Activated CD4-positive, CD25-positive, alpha-beta regulatory T cell treated with anti-CD3 and anti-CD28 coated beads, Interleukin-2, amount 50 U/mL, for 24 hours (primary cell): ENCODE results near the gene MYMK.

ENCODE experiments used
- ATAC-seq, 2 donors: fragments of 150-1000 bp; cut with Tn5 transposase; one replicate each; pipeline ENCODE4 v1.10.0; 2021; ENCODE audit warnings: mild to moderate bottlenecking in 1 of 2, moderate library complexity in 1 of 2

Gene MYMK

GRCh38 chr9:133534346-133535291 lies 9.9 kb upstream of the MYMK start, which contains the start of gene ADAMTSL2:
Gene ADAMTSL2, plus strand, starts transcription at chr9:133534704. Its CDS starts 2,009 bp downstream, at chr9:133536713.
- peak; percentile 36 to 49 for ATAC-seq

- no peak for ATAC-seq
Measured at GRCh38 chr9:133533857-133534256, 9.1 kb upstream of the MYMK start.

GRCh38 chr9:133532937-133533668 lies 8.3 kb upstream of the MYMK start:
- peak in 1 of 2 donors; percentile 39 for ATAC-seq

GRCh38 chr9:133531293-133531692 lies 6.5 kb upstream of the MYMK start:
- no peak for ATAC-seq

GRCh38 chr9:133529874-133530273 lies 5.1 kb upstream of the MYMK start:
- no peak for ATAC-seq

- ATAC-seq = no peak
Measured at GRCh38 chr9:133529457-133529856, 4.7 kb upstream of the MYMK start.

- ATAC-seq = no peak
Measured at GRCh38 chr9:133528876-133529241, 4.1 kb upstream of the MYMK start.

- no peak for ATAC-seq
Measured at GRCh38 chr9:133528001-133528875, 3.5 kb upstream of the MYMK start.

GRCh38 chr9:133527444-133527920 lies 2.7 kb upstream of the MYMK start:
- no peak for ATAC-seq

GRCh38 chr9:133526721-133527321 lies 2.1 kb upstream of the MYMK start:
- no peak for ATAC-seq

- ATAC-seq = no peak
Measured at GRCh38 chr9:133525677-133526076, 918 bp upstream of the MYMK start.

GRCh38 chr9:133524146-133524545 lies 613 bp downstream of the MYMK start:
- no peak for ATAC-seq

- ATAC-seq = no peak
Measured at GRCh38 chr9:133523106-133523505, 1.7 kb downstream of the MYMK start.

GRCh38 chr9:133522073-133522910 lies 2.5 kb downstream of the MYMK start:
- no peak for ATAC-seq

- no peak for ATAC-seq
Measured at GRCh38 chr9:133521122-133522072, 3.4 kb downstream of the MYMK start.

- ATAC-seq = no peak
Measured at GRCh38 chr9:133520121-133520835, 4.5 kb downstream of the MYMK start.

- no peak for ATAC-seq
Measured at GRCh38 chr9:133519693-133520092, 5.1 kb downstream of the MYMK start.

- no peak for ATAC-seq
Measured at GRCh38 chr9:133518706-133519449, 5.9 kb downstream of the MYMK start.

- ATAC-seq = no peak
Measured at GRCh38 chr9:133518200-133518599, 6.6 kb downstream of the MYMK start.
